KG1 (cell line): ENCODE data around the gene FUT2.
A peak's percentile ranks its signal among the peaks of the same experiment; 100 is the strongest.
"Not testable (repeated sequence)": the region's sequence is repeated elsewhere in the genome, so short reads cannot be mapped to it uniquely, and the experiment has no call there.

ENCODE experiments used
- DNase-seq: peaks from one replicate; lab custom pipeline; 2025; lab: John Stamatoyannopoulos, UW

The FUT2 gene

DNA sequence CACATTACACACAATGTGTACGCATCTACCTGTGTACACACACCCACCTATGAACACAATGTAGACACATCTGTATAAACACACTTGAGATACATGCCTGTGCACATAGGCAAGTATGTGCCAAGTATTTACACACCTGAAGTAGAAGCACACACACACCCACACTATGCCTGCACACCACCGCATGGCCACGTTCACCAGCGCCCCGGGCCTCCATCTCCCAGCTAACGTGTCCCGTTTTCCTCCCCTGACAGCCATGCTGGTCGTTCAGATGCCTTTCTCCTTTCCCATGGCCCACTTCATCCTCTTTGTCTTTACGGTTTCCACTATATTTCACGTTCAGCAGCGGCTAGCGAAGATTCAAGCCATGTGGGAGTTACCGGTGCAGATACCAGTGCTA is 6.9 kb downstream of the FUT2 start:
- no peak for DNase-seq

DNA sequence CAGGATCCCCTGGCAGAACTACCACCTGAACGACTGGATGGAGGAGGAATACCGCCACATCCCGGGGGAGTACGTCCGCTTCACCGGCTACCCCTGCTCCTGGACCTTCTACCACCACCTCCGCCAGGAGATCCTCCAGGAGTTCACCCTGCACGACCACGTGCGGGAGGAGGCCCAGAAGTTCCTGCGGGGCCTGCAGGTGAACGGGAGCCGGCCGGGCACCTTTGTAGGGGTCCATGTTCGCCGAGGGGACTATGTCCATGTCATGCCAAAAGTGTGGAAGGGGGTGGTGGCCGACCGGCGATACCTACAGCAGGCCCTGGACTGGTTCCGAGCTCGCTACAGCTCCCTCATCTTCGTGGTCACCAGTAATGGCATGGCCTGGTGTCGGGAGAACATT is 7.5 kb downstream of the FUT2 start:
- DNase-seq, result no peak

DNA sequence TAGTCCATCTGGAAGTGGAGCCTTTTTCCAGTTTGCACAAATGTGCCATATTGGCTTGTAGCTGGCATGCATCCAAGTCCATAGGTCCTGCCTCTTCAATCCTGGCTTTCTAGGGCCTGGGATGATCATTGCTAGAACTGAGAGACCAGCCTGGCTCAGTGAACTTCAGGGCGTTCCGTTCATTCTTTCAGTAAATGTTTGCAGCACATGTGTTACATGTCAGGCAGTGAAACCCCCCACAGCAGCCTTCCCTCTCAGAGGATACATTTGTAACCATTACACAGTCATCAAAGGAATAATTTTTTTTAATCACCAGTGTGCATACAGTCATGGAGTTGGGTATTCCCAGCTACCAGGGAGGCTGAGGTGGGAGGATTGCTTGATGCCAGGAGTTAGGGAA is 9.7 kb downstream of the FUT2 start:
- DNase-seq, result no peak

DNA sequence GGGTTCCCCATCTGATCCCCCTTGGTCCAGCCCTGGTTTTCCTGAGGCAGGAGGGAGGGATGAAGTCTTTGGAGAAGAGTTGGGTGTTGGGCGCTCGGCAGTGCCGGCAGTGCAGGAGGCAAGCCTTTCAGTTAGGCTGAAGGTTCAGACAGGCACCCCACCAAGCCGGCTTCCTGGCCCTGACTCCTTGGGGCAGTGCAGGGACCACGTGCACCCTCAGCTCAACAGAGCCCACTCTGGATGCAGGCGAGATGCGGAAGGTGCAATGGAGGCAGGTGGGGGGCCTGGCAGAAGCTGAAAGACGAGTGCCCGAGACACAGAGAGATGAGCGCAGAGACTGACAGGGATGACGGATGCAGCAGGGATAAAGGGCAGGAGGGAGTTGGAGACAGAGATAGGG is 12.7 kb downstream of the FUT2 start:
- no peak for DNase-seq

DNA sequence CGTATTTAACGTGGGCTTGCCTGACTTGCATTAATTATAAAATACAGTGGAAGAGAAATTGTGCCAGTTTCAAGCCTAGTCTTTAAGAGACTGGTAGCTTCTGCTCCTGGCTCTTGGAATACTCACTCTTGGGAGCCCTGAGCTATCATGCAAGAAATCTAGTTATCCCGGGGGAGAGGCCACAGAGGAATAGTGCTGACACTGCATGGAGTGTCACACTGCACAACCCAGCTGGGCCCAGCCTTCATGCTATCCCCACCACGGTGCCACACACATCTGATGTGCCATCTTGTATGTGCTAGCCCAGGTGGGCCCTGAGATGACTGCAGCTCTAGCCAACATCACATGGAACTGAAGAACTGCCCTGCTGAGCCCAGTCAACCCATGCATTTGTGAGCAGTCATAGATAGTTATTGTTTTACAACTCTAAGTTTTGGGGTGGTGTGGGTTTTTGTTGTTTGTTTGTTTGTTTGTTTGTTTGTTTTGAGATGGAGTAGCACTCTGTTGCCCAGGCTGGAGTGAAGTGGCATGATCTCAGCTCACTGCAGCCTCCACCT is 15.4 kb downstream of the FUT2 start:
- DNase-seq, result no peak

DNA sequence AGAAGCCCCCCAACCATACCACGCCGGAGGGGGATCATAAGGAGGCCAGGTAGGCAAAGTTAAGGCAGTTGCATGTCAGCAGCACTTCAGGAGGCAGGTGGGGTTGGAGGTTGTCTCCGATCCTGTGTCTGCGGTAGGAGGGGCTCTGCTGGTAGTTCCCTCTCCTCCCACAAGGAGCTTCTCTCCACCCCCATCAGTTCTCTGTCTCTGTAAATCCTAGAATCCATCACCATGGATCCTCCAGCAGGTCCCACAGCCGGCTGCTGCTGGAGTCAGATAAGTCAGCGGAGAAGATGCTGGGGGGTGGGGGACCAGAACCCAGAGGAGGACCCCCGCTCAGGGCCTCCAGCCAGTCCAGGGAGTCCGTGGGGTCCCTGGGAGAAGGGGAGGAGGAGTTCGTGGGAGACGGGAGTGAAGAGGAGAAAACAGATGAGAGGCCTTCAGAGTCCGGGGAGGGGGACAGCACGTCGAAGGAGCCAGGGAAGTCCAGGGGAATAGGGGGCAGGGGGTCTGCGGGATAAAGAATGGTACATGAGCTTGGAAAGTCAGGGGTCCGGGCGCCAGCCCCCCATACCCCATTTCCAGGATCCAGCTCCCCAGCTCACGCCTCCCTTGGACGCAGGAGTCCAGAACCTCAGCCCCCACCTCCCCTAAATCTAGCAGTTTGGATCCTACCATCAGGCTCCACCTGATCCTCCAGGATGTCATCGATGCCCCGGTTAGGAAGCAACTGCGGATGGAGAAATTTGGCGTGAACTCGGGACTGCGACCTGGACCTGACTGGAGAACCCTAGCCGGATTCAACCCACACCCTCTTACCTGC is 17.5 kb downstream of the FUT2 start:
- no peak for DNase-seq

DNA sequence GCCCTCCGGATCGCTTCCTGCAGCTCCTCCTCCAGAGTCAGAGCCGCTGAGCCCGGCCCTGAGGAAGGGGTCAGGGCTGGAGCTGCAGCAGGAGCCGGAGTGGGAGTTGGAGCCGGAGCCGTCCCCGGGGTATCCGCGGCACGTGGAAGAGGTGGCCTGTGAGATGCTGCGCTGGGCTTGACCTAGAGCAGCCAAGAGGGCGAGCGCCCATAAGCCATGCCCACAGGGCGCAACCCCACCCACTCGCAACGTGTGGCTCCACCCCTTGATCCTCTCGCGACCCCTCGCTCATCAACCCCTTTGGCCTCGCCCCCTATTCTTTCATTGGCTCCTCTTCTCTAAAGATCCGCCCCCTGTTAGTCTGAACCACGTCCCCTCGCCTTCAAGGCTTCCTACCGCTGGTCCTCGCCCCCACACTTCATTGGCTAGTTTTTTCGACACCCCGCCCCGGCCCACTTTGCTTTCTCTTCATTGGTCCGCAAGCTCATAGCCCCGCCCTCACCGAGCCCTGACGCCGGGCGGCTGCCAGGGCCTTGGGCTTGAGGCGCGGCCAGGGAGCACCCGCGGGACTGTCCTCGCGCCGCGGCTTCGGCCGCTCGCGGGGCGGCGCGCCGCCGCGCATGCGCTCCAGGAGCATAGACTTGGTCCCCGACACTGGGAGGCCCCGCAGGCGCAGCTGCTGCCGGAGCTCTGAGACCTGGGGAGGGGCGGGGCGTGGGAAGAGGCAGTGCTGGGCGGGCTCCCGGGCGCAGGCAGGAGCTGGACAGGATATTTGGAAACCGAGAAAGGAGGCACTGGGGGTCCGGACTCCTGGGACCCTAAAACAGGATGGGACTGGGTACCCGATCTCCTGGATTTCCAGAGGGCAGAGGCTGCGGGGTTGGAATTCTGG is 18.3 kb downstream of the FUT2 start:
- peak; percentile 100 for DNase-seq

DNA sequence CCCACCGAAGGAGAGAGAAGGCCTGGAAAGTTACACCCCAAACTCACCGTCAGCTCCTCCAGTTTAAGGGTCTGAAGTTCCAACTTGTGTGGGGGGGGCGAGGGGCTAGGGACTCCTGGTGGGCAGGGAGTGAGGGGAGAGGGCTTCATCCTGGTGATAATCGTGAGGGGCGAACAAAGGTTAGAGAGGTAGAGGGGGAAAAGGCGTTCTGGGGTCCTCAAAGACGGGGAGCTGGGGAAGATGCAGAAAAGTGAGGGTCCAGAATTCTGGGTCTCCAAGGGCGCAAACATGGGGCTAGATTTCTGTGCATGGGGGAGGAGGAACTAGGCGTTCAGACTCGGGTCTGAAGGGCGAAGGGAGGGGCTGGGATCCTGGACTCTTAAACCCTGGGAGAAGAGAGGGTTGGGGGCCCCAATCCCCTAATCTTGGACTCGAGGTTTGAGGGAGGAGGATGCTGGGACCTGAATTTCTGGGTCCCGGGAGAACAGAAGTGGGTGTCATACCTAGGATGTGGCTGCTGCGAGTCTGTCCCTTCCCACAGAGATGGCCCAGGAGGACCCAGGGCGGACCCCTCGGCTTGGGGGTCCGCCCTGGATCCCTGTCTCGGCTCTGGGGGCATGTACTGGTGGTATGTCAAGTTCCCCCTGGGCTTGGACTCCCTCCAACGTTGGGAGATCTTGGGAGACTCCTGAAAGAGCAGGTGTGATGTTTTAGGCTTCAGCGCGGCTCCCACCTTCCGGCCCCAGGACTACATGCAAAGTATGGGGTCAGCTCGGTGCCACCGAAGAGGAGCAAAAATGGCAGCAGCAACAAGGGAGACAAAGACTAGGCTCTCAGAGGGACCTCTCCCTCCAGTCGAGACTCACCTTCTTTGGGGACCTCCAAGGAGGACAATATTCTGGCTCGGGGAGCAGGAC is 19.2 kb downstream of the FUT2 start:
- DNase-seq, result no peak

DNA sequence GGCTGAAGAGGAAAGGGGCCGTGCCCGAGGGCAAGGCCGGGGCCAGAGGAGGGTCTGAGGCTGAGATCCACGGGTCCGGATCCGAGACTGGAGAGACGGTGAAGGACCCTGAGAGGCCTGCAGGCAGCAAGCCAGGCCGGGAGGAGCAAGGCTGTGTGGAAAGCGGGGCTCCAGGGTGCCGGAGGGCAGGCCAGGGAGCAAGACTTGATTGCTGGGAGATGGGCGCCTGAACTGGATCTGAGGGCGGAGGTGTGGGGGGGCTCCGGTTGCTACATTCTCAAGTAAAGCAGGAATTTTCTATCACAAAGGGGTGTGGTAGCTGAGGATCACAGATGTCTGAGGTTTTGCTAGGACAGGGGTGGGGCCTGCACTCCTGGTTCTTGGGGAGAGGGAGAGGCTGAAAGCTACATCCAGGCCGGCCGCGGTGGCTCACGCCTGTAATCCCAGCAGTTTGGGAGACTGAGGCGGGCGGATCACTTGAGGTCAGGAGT is 20.0 kb downstream of the FUT2 start:
- DNase-seq, result no peak

DNA sequence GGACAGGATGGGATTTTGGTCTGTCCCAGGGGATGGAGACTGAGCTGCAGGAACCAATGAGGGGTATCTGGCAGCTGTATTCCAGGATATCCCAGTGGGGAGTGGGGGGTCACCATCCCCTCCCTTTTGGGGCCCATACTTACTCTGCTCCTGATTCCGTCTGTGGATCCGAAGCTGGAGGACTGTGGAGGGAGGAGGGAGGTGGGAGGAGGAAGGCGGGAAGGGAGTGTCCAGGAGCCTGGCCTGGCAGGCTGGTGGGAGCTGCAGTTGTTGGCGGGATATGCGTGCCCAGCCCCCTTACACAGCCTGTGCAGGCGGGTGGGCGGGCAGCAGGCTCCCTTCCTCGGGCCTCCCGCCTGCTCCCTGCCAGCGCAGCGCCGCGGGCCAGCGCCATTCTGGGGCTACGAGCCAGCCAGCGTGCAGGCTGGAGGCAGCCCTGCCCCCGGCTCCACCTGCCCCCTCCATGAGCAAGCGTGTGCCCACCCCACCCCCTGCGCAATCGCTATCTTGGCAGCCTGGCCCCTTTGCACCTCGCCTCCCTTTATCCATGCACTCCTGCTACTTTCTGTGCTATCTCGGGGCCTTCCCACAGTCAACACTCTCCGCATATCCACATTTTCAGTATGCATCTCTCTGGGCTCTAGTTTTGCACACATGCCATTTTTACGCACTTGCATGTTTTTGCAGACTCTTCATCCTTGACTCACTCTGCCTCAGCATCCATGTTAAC is 21.0 kb downstream of the FUT2 start:
- DNase-seq, result no peak

DNA sequence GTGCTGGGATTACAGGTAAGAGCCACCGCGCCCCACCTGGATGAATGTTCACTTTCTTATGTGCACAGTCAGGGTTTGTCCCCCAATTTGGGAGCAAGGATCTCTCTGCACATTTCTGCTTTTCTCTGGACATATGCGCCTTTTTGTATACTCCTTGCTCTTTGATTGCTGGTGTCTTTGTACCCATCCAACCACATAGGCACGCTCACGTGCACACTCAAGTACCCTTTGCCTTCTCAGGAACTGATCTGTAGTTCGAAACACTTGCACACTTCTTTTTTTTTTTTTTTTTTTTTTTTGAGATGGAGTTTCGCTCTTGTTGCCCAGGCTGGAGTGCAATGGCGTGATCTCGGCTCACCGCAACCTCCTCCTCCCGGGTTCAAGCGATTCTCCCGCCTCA is 22.3 kb downstream of the FUT2 start:
- DNase-seq, result not testable (repeated sequence)

DNA sequence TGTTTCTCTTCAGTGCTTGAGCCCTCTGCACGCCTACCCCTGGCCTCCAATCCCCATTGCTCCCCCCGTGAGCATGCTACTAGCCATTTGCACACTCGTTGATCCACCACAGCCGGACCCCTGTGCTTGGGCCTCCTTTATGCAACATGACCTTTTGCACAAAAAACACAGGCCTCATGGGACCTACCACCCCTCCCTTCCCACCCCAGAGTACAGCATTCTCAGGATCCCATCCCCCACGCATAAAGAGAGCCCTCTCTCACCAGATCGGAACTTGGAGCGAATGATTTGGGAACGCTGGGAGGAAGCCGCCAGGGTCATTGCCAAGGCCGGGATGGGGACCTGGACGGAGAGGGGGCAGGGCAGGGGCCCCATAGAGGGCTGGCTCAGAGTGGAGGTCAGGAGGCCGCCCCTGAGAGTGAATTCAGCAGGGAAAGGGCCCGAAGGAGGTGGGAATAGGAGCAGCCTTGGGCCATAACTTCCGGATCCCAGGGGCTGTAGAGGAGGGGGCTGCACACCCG is 23.0 kb downstream of the FUT2 start:
- no peak for DNase-seq

DNA sequence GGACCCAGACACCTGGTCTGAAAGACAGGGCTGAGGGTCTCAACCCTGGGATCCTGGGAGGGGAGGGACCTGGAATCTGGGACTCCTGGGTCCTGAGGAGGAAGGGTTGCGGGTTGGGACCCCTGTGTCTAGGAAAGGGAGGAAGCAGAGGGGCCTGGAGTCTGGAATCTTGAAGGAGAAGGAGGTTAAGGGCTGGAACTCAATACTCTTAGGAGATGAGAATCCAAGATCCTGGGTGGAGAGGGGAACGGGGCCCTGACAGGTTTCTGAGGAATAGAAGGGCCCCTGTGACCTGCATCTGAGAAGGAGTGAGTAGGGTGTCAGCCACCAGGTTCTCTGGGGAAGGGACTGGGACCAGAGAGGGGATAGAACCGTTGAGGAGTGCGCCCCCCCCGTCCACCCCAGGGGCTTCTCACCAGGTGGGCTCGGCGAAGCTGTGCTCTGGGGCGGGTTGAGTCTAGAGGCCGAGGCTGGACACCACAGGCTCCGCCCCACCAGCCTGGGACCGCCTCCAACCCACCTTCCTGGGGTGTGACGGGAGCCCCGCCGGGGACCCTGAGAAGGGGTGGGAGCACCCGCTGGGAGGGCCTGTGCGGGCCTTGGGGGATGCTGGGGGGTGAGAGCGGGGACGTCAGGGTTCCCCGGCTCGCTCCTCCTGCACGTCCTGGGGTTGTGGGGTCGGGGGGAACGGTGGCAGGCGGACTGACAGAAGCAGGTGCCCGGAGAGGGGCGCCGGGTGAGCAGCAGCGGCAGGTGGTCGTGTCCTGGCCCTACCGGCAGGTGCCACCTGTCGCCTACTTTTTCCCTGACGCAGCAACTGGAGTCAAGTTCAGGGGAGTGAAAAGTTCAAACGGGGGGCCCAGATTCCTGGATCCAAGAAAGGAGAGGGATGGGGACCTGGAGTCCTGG is 23.7 kb downstream of the FUT2 start, which contains the start of gene MAMSTR:
Gene MAMSTR, minus strand, starts transcription at position 463 of the 909 bp plus-strand sequence. CDS start 694 bp downstream, outside the sequence.
- DNase-seq, result no peak

DNA sequence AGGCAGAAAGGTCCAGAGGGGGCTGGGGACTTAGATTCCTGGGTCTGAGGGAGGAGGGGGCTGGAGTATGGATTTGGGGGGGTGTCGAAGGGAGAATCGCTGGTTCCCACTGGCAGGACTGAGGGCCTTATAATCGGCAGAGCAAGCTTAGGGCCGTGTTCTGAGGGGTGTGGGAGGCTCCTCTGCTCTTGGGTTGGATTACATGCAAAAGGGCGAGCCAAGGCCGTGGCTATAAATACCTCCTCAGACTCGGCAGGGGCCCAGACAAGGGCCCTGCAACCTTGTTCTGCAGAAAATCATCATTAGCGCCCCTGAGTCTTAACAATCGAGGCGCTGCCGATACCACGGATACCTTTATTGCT is 24.5 kb downstream of the FUT2 start:
- no peak for DNase-seq

DNA sequence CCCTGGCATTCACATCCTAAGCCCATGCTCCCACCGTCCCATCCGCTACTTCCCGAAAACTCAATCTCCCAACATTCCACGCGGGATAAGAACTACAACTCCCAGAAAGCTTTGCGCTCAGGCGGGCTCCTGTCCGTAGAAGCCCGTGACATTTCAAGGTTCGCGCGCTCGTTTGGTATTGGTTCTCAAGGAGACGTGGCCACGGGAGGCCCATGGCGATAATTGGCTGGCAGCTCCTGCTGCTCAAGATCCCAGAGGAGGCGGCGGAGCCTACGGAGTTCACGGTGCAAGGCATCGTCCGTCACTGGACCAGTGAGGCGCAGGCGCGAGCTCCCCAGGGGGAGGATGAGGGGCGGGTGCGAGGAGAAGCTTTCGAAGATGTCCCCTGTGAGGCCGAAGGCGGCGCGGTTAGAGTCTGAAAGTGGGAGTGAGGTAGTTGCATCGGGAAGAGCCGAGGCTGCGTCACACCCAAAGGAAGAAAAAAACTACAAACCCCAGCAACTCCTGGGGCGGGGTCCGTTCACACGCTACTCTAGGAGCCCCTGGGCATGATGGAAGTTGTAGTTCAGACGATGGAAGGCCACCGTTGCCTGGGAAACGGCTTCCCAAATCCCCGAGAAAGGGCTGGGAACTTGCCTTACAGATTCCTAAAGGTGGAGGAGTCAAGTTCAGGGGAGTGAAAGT is 25.0 kb downstream of the FUT2 start:
- peak; percentile 97 for DNase-seq

DNA sequence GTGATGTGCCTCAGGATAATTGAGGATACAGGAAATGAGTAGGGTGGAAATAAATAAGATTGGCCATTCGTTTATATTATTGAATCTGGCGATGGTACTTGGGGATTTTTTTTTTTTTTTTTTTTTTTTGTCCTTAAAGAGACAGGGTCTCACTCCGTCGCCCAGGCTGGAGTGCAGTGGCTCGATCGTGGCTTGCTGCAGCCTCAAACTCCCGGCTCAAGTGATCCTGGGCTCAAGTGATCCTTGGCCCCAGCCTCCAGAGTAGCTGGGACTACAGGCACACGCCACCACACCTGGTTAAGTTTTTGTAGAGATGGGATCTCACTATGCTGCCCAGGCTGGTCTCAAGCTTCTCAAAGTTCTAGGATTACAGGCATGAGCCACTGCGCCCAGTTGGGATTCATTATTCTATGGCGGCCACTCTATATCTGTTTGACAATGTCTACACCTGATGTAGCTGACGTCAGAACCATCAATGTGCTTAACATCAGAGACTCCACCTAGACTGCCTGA is 26.5 kb downstream of the FUT2 start:
- no peak for DNase-seq

DNA sequence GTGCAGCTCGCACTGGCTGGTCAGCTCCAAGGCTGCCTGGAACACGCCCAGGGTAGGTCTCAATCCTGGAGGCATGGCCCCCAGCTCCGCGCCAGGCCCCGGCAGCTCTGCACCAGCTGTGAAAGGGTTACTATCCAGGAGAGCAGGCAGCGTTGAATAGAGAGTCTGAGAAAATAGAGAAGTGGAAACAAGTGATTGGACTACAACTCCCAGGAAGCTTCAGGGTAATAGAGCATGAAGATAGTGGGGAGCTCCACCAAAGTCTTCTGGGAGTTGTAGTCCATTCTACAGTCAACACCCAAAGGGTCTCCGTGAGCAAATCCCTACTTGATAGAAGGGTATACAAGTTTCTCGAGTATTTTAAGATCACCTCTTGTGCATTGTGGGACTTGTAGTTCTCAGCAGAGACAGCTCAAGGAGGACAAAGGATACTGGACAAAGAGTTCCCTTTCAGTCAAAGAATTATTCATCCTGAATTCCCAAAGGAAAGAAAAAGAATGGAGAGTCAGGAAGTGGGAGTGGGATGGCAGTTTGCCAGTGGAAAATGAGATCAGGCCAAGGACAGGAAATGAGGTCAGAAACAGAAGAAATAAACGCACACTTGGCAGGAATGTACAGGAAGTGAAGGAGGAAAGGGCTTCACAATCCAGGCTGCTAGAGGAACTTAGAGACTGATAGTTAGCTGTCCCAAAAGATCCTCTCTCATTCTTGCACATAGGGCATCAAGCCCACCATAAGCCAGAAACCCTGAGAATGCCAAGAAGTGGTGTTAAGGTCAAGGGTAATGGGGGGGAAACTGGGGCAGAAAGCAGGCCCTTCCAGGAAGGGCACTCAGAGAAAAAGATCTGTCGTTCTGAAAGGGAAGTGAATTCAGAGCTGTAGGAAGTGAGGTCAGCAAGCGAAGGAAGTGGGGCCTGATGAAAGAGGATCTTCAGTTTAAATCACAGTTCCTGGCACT is 29.3 kb downstream of the FUT2 start:
- peak; percentile 60 for DNase-seq

DNA sequence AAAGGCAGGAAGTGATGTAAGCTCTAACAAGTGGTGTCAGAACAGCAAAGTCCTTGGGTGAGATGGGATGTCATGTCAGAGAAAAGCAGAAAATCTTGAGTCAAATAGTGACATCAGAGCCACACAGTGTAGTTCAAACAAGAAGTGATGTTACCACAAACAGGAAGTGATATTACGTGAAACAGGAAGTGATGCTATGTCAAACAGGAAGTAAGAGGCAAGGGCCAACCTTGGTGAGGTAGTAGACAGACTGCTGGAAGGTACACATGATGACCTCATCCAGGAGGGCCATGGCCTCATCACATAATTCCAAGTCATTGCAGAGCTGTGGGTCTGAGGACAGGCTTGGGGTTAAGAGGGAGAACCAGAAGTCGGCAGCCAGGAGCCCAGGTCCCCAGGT is 30.8 kb downstream of the FUT2 start:
- DNase-seq, result no peak
